NT2/D1 (cell line): ENCODE data around the gene PTPRN2.

Source experiments
- YY1 ChIP-seq: IDR thresholded peaks from 2 replicates; pipeline ENCODE4 v1.6.1; 2011; ENCODE audit not compliant: insufficient read length, insufficient read depth
- ZNF274 ChIP-seq: IDR thresholded peaks from 2 replicates; pipeline ENCODE4 v1.6.1; 2011; ENCODE audit warnings: mild to moderate bottlenecking, low read depth, low read length

DNA sequence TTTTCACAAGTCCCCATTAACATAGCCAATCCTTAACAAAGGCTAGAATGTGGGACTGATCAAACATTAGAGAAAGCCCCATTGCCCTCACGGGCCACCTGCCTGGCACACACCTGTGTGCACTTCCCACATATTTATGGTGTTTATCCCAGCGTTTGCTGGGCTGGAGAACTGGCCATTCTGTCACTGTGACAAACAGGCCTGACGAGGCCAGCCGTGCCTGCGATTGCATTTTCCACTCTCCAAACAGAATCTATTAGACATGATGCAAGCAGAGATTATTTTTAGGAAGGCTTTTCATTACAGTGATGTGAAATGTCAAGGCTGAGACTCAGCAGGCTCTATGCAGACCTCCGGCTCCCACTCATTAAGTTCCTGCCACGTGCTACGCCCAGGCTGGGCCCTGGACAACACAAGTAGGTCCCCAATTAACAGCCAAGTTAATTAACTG is 20.4 kb downstream of the PTPRN2 start:
- TF ChIP-seq ZNF274 (no peak), YY1 (no peak)
